ENCODE results near the gene COL5A1.

The COL5A1 gene

GRCh38 chr9:134826336-134827285 lies 185.0 kb downstream of the COL5A1 start:
- TF ChIP-seq CTCF (conservative IDR thresholded peaks at IDR 0.05; ENCODE audit: low read depth, low read length) = no peak

GRCh38 chr9:134827559-134827958 lies 186.0 kb downstream of the COL5A1 start:
- H3K4me3 ChIP-seq (ENCODE audit: low read length) = no peak overlapping the region
- no peak for DNase-seq (ENCODE audit: low read depth)
- no peak for TF ChIP-seq CTCF (conservative IDR thresholded peaks at IDR 0.05; ENCODE audit: low read depth, low read length)

More at GRCh38 chr9:134826336-134827285, 185.0 kb downstream of the COL5A1 start:
- DNase-seq (ENCODE audit: low read depth) = no peak
- H3K4me3 ChIP-seq (ENCODE audit: low read length) = no peak overlapping the region

GRCh38 chr9:134827993-134828392 lies 186.4 kb downstream of the COL5A1 start:
- no peak overlapping the region for H3K4me3 ChIP-seq (ENCODE audit: low read length)
- DNase-seq (ENCODE audit: low read depth) = no peak
- no peak for TF ChIP-seq CTCF (conservative IDR thresholded peaks at IDR 0.05; ENCODE audit: low read depth, low read length)

- no peak for TF ChIP-seq CTCF (conservative IDR thresholded peaks at IDR 0.05; ENCODE audit: low read depth, low read length)
- DNase-seq (ENCODE audit: low read depth) = no peak
- H3K4me3 ChIP-seq (ENCODE audit: low read length) = no peak overlapping the region
These were observed 187.3 kb downstream of the COL5A1 start for GRCh38 chr9:134828892-134829291.

GRCh38 chr9:134829356-134829937 lies 187.8 kb downstream of the COL5A1 start:
- H3K4me3 ChIP-seq (ENCODE audit: low read length) = no peak overlapping the region
- TF ChIP-seq CTCF (conservative IDR thresholded peaks at IDR 0.05; ENCODE audit: low read depth, low read length) = no peak
- DNase-seq (ENCODE audit: low read depth) = no peak

GRCh38 chr9:134830126-134830525 lies 188.5 kb downstream of the COL5A1 start:
- no peak overlapping the region for H3K4me3 ChIP-seq (ENCODE audit: low read length)
- TF ChIP-seq CTCF (conservative IDR thresholded peaks at IDR 0.05; ENCODE audit: low read depth, low read length) = no peak
- no peak for DNase-seq (ENCODE audit: low read depth)
